ENCODE results near the gene DDX3Y.

The DDX3Y gene

DNA sequence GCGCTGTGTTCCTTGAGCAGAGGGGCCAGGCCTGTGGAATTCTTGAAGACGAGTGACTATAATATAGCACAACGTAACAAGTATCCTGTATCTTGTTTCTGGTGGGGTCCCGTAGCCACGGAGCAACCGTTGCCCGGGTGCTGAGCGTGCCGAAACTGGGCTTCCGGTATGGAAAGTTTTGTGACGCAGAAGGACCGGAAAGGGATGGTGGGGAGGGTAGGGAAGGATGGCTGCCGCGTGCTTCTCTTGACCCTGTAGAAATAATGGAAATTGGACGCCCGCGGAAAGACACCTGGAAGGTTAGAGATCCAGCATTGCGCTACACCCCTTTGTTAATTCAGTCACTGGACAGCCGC lies 827 bp downstream of the DDX3Y start (continued):
- TF ChIP-seq ELK4 (IDR thresholded peaks at IDR 0.05; ENCODE audit: borderline replicate concordance, low read depth, low read length) = no peak
- no peak for TF ChIP-seq ZNF707 (tag by site-specific recombination; IDR thresholded peaks at IDR 0.05)
- TF ChIP-seq ZNF354C (tag by site-specific recombination; IDR thresholded peaks at IDR 0.05; ENCODE audit: borderline replicate concordance, low read depth) = no peak
- no peak for TF ChIP-seq ZNF214 (tag by site-specific recombination; IDR thresholded peaks at IDR 0.05; ENCODE audit: borderline replicate concordance)

- no peak overlapping the region for H3K27ac ChIP-seq (ENCODE audit: extremely low read depth, low read depth, low read length)
- POLR2A ChIA-PET = no interaction called here
- no peaks in the 10 kb centered on the region for H3K36me3 ChIP-seq (ENCODE audit: control insufficient read depth in 2 of 2, insufficient read depth in 1 of 2, low read length in 2 of 2)
- H3K9me3 ChIP-seq (ENCODE audit: control insufficient read depth, insufficient read depth, low read depth, low read length) = no peaks in the 10 kb centered on the region
- TF ChIP-seq KLF8 (tag by site-specific recombination; IDR thresholded peaks at IDR 0.05) = no peak
- TF ChIP-seq ZNF366 (tag by site-specific recombination; conservative IDR thresholded peaks at IDR 0.05) = no peak
- TF ChIP-seq ZNF335 (tag by site-specific recombination; conservative IDR thresholded peaks at IDR 0.05) = no peak
- no peak for TF ChIP-seq ZNF19 (tag by site-specific recombination; IDR thresholded peaks at IDR 0.05; ENCODE audit: low read depth)
- TF ChIP-seq ZNF24 (tag by site-specific recombination; IDR thresholded peaks at IDR 0.05) = no peak
- no peak for TF ChIP-seq BCL11B (tag by site-specific recombination; IDR thresholded peaks at IDR 0.05; ENCODE audit: low read depth)
- TF ChIP-seq ZNF785 (tag by site-specific recombination; IDR thresholded peaks at IDR 0.05) = no peak
- TF ChIP-seq ZNF169 (tag by site-specific recombination; IDR thresholded peaks at IDR 0.05) = no peak
- TF ChIP-seq, protein P1, sequence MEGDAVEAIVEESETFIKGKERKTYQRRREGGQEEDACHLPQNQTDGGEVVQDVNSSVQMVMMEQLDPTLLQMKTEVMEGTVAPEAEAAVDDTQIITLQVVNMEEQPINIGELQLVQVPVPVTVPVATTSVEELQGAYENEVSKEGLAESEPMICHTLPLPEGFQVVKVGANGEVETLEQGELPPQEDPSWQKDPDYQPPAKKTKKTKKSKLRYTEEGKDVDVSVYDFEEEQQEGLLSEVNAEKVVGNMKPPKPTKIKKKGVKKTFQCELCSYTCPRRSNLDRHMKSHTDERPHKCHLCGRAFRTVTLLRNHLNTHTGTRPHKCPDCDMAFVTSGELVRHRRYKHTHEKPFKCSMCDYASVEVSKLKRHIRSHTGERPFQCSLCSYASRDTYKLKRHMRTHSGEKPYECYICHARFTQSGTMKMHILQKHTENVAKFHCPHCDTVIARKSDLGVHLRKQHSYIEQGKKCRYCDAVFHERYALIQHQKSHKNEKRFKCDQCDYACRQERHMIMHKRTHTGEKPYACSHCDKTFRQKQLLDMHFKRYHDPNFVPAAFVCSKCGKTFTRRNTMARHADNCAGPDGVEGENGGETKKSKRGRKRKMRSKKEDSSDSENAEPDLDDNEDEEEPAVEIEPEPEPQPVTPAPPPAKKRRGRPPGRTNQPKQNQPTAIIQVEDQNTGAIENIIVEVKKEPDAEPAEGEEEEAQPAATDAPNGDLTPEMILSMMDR (tag by site-specific recombination; IDR thresholded peaks at IDR 0.05) = no peak
- TF ChIP-seq ZNF629 (tag by site-specific recombination; IDR thresholded peaks at IDR 0.05) = no peak
- TF ChIP-seq ZFP3 (tag by site-specific recombination; IDR thresholded peaks at IDR 0.05; ENCODE audit: low read depth) = no peak
- no peak for TF ChIP-seq ZNF391 (tag by site-specific recombination; IDR thresholded peaks at IDR 0.05; ENCODE audit: borderline replicate concordance, low read depth)
- TF ChIP-seq ZNF561 (tag by site-specific recombination; IDR thresholded peaks at IDR 0.05; ENCODE audit: borderline replicate concordance) = no peak
- no peak for TF ChIP-seq ZNF274 (IDR thresholded peaks at IDR 0.05; ENCODE audit: low read length)
- TF ChIP-seq ZNF274 (tag by site-specific recombination; IDR thresholded peaks at IDR 0.05; ENCODE audit: borderline replicate concordance) = no peak
- TF ChIP-seq ZNF768 (tag by site-specific recombination; IDR thresholded peaks at IDR 0.05) = no peak
- TF ChIP-seq ZFP41 (tag by site-specific recombination; IDR thresholded peaks at IDR 0.05; ENCODE audit: borderline replicate concordance) = no peak
- no peak for TF ChIP-seq ZNF292 (tag by site-specific recombination; IDR thresholded peaks at IDR 0.05; ENCODE audit: borderline replicate concordance, low read depth)
- no peak overlapping the region for H3K4me3 ChIP-seq (ENCODE audit: low read depth, low read length)
- CTCF ChIA-PET = no interaction called here
- H3K4me1 ChIP-seq (ENCODE audit: control insufficient read depth, insufficient read depth, low read length) = no peaks in the 10 kb centered on the region
Measured at GRCh38 chrY:12905895-12906294, 1.2 kb downstream of the DDX3Y start.

DNA sequence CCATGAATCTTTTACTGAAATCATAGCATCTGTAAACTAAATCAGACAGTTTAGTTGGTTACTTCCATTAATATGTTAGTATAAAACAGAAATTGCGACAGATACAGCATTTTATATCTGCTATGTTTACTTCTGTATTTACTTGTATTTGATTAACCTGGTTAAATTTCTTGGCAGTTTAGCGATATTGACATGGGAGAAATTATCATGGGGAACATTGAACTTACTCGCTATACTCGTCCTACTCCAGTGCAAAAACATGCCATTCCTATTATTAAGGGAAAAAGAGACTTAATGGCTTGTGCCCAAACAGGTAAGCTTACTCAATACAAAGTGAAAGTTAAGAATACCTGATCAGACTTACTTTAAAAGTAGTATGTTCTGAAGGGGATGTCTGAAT lies 8.9 kb downstream of the DDX3Y start:
- H3K4me1 ChIP-seq (ENCODE audit: control insufficient read depth, insufficient read depth, low read length) = no peaks in the 10 kb centered on the region
- H3K36me3 ChIP-seq (ENCODE audit: control insufficient read depth in 2 of 2, insufficient read depth in 1 of 2, low read length in 2 of 2) = no peaks in the 10 kb centered on the region
- no peak overlapping the region for H3K4me3 ChIP-seq (ENCODE audit: low read depth, low read length)
- ChIA-PET CTCF (no interaction called here), POLR2A (no interaction called here)
- H3K9me3 ChIP-seq (ENCODE audit: control insufficient read depth, insufficient read depth, low read depth, low read length) = no peaks in the 10 kb centered on the region
- no peak overlapping the region for H3K27ac ChIP-seq (ENCODE audit: extremely low read depth, low read depth, low read length)
- TF ChIP-seq ZNF350 (tag by site-specific recombination; IDR thresholded peaks at IDR 0.05) (no peak), ZNF585B (tag by site-specific recombination; IDR thresholded peaks at IDR 0.05) (no peak), FEZF1 (tag by site-specific recombination; IDR thresholded peaks at IDR 0.05) (no peak), PRDM6 (tag by site-specific recombination; IDR thresholded peaks at IDR 0.05) (no peak), GFI1B (tag by site-specific recombination; IDR thresholded peaks at IDR 0.05) (no peak), ZNF302 (tag by site-specific recombination; IDR thresholded peaks at IDR 0.05; ENCODE audit: low read depth) (no peak), SCRT2 (tag by site-specific recombination; IDR thresholded peaks at IDR 0.05) (no peak), ZNF274 (IDR thresholded peaks at IDR 0.05; ENCODE audit: low read length) (no peak), ZNF274 (tag by site-specific recombination; IDR thresholded peaks at IDR 0.05; ENCODE audit: borderline replicate concordance) (no peak), ZNF707 (tag by site-specific recombination; IDR thresholded peaks at IDR 0.05) (no peak), ZNF248 (tag by site-specific recombination; IDR thresholded peaks at IDR 0.05) (no peak)
- TF ChIP-seq, protein P2, sequence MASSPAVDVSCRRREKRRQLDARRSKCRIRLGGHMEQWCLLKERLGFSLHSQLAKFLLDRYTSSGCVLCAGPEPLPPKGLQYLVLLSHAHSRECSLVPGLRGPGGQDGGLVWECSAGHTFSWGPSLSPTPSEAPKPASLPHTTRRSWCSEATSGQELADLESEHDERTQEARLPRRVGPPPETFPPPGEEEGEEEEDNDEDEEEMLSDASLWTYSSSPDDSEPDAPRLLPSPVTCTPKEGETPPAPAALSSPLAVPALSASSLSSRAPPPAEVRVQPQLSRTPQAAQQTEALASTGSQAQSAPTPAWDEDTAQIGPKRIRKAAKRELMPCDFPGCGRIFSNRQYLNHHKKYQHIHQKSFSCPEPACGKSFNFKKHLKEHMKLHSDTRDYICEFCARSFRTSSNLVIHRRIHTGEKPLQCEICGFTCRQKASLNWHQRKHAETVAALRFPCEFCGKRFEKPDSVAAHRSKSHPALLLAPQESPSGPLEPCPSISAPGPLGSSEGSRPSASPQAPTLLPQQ (tag by site-specific recombination; IDR thresholded peaks at IDR 0.05) = no peak
